Transverse colon (tissue), 4 donors: Measurements from ENCODE around the gene NTF4.
"Not testable (repeated sequence)": the region's sequence is repeated elsewhere in the genome, so short reads cannot be mapped to it uniquely, and the experiment has no call there.

Experiments used
- EP300 ChIP-seq: sonication (generic); formaldehyde crosslinking; IDR thresholded peaks from one replicate; pipeline ENCODE4 v1.6.1; 2017; ENCODE audit warnings: antibody characterized with exemption, low read depth
- POLR2A ChIP-seq: fragments of 450-650 bp; IDR thresholded peaks from one replicate; pipeline ENCODE4 v1.6.1; 2016; ENCODE audit warnings: antibody characterized with exemption, mild to moderate bottlenecking, moderate library complexity
- POLR2AphosphoS5 ChIP-seq, 3 donors: sonication (generic); formaldehyde crosslinking; IDR thresholded peaks; one replicate each; pipeline ENCODE4 v1.6.1; 2016; ENCODE audit warnings: antibody characterized with exemption in 3 of 3
- TF ChIP-seq, protein P1 (sequence below), 5 experiments: fragments of 200-600 bp in 3 of 5; fragments of 450-650 bp in 2 of 5; sonication (generic) in 3 of 5; IDR thresholded peaks; 1 replicate in 2 of 5; 2 replicates in 3 of 5; pipeline ENCODE4 v1.5.1; 2016 to 2017; ENCODE audit warnings: antibody characterized with exemption in 5 of 5, inconsistent platforms in 3 of 5, mild to moderate bottlenecking in 2 of 5, moderate library complexity in 1 of 5

DNA sequence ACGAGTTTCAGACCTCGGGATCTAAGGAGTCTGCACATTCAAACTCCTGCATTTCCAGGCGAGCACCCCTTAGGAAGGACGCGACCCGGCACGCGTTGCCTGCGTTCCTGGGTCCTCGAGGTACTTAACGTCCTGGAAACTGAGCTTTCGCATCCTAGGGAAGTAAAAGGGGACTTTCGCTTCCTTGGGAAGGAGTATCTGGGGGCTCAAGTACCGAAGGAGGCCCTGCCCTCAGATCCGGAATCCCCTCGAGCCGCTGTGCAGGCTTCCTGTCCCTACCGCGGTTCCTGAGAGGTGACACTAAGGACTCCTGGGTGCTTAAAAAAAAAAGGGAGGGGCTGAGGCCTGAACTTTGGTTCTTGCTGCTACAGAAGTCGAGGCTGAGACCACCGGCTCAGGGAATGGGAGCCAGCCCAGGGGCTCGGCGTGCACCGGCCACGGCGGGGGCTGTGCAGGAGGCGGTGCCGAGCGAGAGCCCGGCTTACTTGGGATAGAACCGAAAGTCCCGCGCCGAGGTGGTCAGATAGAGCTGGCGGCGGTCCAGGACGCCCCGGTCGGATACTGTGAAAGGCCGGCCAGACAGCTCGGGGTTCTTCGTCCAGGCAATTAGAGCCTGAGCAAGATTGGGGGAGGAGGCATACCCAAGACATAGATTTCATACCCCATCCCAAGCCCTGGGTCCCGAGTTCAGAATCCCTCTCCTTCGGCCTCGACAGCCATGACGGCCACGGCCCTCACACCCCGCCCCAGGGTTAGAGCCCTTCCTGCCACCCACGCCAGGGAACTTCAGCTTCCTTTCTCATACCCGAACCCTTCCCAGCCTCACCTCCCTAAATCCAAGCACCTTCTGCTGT is 46.0 kb downstream of the NTF4 start:
- not testable (repeated sequence) for TF ChIP-seq POLR2A; EP300; POLR2AphosphoS5 (IDR thresholded peaks at IDR 0.05)
- TF ChIP-seq, protein P1, sequence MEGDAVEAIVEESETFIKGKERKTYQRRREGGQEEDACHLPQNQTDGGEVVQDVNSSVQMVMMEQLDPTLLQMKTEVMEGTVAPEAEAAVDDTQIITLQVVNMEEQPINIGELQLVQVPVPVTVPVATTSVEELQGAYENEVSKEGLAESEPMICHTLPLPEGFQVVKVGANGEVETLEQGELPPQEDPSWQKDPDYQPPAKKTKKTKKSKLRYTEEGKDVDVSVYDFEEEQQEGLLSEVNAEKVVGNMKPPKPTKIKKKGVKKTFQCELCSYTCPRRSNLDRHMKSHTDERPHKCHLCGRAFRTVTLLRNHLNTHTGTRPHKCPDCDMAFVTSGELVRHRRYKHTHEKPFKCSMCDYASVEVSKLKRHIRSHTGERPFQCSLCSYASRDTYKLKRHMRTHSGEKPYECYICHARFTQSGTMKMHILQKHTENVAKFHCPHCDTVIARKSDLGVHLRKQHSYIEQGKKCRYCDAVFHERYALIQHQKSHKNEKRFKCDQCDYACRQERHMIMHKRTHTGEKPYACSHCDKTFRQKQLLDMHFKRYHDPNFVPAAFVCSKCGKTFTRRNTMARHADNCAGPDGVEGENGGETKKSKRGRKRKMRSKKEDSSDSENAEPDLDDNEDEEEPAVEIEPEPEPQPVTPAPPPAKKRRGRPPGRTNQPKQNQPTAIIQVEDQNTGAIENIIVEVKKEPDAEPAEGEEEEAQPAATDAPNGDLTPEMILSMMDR (IDR thresholded peaks at IDR 0.05) = not testable (repeated sequence)
